GM13977 (cell line): ENCODE results near the gene GAB1.

Experiments used
- DNase-seq: peaks from one replicate; pipeline ENCODE4 v3.0.0; 2012; ENCODE audit warnings: low spot score
- in situ Hi-C: fragments of 300-500 bp; cut with MboI; formaldehyde crosslinking; loops from one replicate; pipeline ENCODE4 v1.12.0; 2022; ENCODE audit warnings: low sequenced_read_pairs, low pct_unique_long_range_greater_than_20kb, mixed read lengths, inconsistent platforms; ENCODE audit not compliant: unreplicated experiment
- TF ChIP-seq, protein P1 (sequence below): IDR thresholded peaks from 2 replicates; pipeline ENCODE4 v1.5.1; 2012; ENCODE audit warnings: mild to moderate bottlenecking, control low read depth; ENCODE audit not compliant: insufficient read depth; ENCODE audit errors: extremely low read depth, missing control alignments

GAB1 gene

DNA sequence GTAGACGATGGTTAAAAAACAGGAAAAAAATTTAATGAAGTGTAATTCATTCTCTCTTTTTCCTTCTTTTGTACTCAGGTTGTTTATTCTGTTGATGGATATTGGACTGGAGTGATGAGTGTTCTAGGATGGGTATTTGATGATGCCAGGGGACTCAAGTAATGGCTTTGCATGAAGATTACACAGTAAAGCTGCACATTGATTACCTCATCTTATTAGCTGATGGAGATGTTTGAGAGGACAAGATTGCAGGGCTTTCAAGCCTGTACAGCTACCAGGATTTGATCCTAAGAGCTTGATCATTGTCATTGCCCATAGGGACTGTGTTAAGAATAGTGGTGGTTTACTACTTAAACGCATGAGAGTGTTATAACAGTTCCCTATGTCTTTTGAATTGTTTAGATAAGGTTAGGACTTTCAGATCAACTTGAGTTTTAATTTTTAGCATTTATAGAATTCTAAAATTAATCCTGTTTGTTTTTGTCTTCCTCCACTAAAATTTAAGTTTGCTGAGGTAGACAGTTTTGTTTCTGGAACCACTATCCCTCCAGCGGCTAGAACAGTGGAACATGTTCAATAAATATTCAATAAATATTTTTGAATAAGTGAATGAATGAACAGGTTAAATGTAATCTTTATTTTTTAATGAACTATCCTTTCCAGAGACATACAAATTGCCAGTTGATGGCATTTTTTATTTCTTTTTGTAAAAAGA is 58.2 kb downstream of the GAB1 start:
- TF ChIP-seq, protein P1, sequence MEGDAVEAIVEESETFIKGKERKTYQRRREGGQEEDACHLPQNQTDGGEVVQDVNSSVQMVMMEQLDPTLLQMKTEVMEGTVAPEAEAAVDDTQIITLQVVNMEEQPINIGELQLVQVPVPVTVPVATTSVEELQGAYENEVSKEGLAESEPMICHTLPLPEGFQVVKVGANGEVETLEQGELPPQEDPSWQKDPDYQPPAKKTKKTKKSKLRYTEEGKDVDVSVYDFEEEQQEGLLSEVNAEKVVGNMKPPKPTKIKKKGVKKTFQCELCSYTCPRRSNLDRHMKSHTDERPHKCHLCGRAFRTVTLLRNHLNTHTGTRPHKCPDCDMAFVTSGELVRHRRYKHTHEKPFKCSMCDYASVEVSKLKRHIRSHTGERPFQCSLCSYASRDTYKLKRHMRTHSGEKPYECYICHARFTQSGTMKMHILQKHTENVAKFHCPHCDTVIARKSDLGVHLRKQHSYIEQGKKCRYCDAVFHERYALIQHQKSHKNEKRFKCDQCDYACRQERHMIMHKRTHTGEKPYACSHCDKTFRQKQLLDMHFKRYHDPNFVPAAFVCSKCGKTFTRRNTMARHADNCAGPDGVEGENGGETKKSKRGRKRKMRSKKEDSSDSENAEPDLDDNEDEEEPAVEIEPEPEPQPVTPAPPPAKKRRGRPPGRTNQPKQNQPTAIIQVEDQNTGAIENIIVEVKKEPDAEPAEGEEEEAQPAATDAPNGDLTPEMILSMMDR = no peak
- no peak for DNase-seq
- in situ Hi-C loops = no loop called here

DNA sequence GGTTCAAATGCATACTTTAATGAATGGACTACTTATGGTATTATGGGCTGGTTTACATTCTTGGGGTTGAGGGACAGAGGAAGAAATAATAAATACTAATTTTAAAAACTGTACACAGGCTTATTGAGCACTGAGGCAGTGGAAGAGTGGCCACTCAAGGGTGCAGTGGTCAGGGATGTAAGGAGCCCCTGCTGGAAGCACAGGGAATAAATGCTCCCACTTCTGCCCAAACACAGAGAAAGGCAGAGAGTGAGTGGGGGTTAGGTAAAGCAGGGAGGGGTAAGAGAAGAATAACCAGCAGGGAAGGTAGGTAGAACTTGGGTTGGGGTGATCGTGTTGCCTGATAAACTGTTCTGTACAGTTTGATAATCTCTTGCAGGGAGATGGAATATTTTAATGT is 60.0 kb downstream of the GAB1 start:
- TF ChIP-seq, protein P1 = no peak
- no peak for DNase-seq
- in situ Hi-C loops = no loop called here

DNA sequence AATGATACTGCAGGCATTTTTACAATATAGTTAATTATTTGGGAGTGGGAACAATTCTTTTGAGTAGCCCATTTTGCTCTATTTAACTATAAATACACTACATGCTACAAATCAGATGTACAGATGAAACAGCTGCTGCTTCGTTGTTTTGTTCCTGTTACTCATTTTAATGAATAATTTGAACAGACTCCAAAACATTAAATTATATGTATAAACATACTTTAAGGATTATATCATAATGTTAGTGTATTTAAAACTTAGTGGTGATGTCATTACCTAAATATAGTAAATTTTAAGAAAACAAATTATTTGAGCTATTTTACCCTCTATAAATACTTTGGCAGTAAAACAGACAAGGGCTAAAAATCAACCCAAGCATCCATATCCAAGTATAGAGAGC is 60.7 kb downstream of the GAB1 start:
- DNase-seq = no peak
- TF ChIP-seq, protein P1 = no peak
- in situ Hi-C loops = no loop called here

DNA sequence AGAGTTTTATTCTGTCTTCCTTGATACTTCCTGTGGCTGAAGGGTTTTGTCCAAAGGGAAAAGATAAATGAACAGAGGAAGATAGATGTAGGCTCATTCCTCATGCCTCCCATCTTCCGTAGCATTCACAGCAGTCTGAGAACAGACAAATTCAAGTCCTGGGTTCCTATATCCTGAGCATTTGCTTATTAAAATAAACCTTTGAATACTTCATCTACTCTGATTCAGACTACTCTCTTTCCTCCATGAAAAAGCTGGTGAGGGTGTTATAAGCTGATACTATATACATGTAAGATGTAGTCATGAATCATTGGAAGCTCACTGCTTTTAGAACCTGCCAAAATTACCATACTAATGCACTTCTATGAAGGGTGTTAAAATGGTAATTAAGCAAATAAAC is 61.2 kb downstream of the GAB1 start:
- no peak for DNase-seq
- in situ Hi-C loops = no loop called here
- TF ChIP-seq, protein P1 = no peak

DNA sequence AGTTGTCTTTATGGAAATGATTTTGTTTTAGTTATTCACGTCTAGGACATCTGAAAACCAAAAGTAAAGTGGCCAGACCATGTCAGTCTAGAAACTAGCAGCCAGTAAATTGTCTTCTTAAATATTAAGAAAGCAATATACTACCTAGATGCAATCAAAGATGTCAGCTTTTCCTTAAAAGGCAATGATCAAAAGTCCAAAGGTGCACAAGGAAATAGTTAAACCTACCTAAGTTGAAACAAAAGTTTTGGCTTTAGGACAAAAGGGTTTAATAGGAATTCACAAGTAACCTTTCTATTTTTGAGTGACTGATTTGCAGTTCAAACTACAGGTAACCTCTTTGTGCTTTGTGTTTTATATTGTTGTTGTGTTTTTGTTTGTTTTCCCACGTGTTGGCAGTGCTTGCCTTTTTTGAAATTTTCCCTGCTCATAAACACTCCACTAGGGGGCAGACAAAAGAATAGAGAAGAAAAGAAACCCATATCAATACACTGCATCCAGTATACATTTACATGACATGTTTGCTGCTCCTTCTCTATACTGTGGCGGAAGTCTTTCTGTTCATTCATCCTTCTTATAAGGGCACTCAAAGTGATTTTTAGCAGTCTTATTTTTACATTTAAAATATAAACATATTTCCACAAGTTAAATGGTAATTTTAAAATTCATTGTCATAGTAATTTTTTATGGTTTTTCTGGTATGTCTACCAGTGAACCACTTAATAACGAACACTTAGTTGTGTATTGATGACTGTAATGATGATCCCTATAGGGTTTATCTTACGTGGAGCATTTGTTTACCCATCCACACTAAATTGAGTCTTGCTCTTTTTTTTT is 62.7 kb downstream of the GAB1 start:
- TF ChIP-seq, protein P1 = peak; percentile 62
- in situ Hi-C loops = no loop called here
- DNase-seq = no peak

DNA sequence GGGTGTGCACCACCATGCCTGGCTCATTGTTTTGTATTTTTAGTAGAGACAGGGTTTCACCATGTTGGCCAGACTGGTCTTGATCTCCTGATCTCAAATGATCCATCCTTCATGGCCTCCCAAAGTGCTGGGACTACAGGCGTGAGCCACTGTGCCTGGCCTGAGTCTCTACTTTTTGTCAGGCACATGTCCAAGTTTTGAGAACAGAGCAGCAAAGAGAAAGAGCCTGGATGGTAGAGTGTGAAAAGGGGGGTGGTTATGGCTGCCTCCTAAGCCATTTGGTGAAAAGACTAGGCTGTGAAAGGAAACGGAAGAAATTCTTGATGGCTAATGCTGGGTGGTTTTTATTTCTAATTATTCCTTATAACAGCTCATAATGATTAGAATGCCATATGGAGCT is 63.4 kb downstream of the GAB1 start:
- DNase-seq = no peak
- in situ Hi-C loops = no loop called here
- TF ChIP-seq, protein P1 = no peak
